Mucosa of gallbladder (tissue), 1 donor: ENCODE data around the gene SHH. TPM values are rescaled to one million over a fixed set of nuclear protein-coding genes. Genes with fewer than 3 reads are reported as not detected.
"Not testable (repeated sequence)": the region's sequence is repeated elsewhere in the genome, so short reads cannot be mapped to it uniquely, and the experiment has no call there.

ENCODE experiments used
- DNase-seq: peaks from one replicate; pipeline ENCODE4 v3.0.0-alpha.2; 2020; ENCODE audit warnings: low spot score
- total RNA-seq: library from RNA; stranded (reverse); gene quantifications from one replicate; pipeline ENCODE4 v1.2.1, GENCODE V29; 2021
- donor health status: DM: no; HTN: no; CAD: no.

Gene SHH
- total RNA-seq, 1 donor from 2014 or later, result 134 TPM

DNA sequence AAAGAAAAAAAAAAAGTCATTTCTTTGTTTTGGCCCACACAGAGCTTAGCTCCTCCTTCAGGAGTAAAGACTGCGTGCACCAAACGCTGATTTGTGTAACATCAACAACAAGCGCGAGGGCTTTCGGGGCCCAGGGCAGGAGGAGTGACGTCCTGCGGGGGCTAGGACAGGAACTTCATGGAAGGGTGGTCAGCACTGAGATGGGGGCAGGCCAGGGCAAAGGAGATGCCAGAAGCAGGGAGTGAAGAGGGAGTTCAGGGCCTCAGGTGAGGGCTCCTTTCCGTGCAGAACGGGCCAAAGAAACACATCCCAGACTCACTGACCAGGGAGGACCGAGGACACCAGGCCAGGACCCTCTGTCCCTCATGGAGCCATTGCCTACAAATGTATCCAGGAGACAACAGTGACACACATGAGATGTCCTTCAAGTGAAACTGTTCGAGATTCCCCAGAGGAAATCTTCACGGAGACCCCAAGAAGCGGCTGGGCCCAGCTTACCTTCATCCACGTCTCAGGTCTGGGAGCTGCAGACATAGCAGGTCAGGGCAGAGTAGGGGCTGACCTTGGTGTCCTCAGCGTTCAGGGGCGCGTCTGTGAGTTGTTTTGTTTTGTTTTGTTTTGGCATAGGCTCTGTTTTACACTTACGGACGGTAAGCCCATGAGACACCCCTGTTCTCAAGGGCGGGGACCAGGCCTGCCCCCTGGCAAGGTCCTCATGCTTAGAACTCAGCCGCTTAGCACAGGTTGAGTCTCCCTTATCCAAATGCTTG lies 30.4 kb upstream of the SHH start:
- no peak for DNase-seq

DNA sequence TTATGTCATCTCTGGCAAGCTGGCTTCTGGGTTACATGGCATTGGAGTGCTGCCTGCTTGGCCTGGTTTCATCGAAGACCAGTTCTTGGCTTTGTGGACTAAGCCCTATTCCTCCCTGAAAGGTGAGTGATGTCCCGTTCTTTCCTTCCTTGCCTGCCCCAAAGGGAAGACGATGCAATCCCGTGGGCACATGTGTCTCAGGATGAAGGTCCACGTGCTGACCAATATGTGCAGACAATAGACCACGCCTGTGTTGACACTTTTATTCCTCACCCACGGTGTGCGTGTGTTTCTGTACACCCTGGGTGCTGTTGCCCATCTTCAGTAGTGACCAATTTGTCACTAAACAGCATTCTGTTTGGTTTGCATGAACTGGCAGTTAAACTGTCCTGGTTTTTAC lies 28.6 kb upstream of the SHH start:
- DNase-seq, result no peak

DNA sequence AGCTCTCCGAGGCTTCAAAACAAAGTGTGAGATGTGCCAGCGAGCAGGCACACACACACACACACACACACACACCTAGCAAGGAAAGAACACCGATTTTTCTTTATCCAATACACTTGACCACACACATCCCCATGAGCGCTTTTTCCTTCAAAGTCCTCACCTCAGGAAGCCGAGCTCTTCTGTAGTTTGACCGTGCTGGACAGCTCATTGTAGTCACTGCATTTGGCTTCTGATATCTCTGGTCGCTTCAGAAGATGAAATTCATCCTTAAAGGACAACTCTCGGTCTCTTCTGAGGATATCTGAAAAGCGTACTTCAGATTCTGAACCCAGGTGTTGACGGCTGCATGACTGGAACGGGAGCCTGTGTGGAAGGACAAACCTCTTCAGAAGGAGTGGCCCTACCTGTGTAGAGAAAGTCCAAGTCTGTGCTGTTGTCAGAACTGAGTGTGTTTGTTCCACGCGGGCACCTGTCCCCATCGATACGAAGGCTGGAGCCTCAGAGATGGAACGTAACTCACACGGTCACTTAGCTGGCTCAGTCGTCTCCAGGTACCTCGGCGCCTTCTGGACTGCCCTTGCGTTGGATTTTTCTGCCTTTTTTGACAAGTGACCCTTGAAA lies 28.1 kb upstream of the SHH start:
- DNase-seq, result no peak

DNA sequence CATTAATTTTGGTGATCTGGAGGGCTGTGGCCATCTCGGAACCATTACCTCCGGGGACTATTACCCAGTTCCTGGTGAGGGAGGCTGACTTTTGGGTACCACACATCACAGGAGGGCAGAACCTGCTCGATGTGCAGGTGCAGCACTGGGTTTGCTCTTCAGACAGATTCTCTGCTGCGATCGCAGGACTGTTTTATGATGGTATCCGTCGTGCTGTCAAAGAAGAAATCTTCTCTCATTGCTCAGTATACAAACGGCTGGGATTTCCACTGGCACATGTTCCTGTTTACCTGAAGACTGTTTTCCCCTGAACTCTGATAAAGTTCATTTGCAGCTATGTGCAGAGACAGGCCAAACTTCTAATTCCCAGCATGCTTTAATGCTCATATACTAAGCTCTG lies 27.2 kb upstream of the SHH start:
- DNase-seq, result no peak

DNA sequence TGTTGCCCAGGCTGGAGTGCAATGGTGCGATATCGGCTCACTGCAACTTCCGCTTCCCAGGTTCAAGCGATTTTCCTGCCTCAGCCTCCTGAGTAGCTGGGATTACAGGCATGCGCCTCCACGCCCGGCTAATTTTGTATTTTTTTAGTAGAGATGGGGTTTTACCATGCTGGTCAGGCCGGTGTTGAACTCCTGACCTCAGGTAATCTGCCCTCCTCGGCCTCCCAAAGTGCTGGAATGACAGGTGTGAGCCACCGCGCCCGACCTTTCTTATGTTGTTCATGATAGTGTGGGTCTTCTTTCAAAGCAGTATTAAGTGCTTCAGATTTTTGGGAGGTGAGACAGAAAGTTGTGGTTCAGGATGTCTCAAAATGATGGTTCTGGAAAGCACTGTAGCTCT lies 26.0 kb upstream of the SHH start:
- not testable (repeated sequence) for DNase-seq

DNA sequence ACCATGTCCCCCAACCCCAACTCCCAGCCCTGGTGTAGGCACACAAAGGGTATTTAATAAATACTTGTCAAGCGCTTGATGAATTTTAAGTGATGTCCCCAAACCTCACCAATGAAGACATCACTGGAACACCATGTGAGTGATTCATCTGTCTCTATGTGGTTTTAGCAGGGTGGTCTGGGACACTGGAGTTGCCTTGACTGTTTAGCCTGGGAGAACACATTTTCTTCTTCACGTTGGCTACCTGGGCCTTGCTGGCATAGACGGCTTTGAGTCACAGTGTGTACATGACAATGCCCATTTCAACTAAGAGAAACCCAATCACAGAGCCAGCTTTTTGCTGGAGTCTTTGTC lies 24.8 kb upstream of the SHH start:
- no peak for DNase-seq

DNA sequence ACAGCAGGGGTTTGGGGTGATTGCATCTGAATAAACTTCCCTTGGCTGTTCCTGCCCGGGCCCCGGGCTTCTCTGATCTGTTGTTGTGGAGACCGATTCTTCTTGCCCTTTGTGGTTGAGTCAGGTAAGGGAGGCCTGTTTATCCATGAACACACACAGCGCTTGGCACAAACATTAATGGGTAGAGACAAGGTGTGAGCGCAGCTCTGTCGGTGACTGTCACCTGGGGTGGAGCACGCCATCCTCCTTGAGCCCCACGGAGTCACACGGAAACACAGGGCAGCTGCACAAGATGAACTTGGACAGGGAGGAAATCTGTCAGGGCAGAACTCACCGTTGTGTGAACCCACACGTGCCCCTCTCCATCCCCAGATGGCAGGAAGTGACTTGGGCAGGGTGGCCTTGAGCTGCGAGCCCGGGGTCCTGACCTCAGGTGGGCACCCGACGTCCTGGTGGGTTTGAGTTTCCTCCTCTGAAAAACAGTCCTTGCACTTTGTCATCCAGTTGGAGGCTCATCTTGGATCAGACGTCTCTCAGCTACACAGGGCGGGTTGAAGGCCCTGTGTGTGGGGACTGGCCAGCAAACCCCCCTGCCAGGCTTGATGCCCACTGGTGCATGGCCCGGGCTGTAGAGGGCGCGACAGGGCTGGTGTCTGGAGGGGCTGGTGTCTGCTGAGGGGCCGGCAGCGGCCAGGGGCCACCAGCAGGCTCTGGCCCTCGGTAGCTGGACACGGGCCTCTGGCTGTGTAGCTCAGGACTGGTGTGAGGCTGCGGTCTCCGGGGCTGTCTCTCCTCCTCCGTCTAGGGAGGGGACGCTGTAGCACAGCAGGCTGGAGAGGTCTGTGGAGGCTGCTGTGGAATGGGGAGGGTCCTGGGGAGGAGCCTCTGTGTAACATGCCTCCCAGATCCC lies 24.2 kb upstream of the SHH start:
- no peak for DNase-seq

DNA sequence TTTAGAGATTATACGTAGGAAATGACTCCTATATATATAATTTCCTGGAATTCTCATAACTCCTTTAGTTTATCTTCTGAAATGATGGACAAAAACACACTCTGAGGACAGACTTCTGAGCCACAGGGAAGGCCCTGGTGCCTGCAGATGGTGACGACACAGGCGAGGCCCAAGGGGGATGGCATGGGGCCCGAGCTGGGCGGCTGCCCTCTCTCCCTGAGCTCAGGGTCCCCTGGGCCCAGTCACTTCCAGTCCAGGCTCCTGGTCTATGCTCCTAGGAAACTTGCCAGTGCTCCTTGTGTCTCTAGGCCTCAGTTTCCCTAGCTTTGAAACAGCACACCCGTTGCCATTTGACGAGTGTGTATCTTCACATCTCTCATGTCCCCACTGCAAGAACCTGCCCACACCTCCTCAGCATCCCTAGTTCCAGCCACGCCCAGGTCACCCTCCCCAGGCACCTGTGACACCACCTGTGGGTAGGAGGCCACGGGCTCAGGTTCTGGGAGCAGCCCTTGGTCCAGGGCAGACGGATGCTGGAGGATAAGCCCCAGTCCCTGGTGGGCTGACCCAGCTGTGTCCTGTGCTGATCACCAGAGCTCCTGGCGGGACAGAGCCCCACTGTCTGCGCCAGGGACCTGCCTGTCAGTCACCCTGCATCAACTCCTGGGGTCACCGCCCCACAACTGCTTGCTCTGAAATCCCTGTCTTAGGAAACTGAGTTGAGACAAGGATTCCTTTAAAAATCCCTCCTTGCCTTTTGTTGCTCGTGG lies 23.4 kb upstream of the SHH start:
- no peak for DNase-seq

DNA sequence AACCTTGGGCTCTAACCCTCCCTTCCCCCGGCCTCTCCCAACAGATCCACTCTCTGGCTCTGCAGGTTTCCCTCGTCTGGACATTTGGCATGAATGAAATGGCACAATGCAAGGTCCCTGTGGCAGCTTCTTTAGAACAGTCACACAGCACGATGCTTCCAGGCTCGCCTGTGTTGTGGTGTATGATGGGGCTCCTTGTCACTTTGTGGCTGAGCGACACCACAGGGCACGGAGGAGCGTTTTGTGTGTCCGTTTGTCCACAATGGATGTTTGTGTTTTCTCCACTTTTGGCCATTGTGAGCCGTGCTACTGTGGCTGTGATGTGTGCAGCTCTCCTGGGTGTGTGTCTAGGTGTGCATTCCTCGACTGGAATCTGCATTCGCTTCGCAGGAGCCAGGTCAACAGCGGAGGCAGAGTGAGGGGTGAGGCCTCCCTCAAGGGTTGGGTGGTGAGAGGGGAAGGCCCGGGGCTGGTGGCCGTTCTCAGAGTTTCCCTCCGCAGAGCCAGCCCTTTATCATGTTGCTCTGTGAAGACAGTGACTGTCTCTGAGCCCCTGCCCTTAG lies 22.3 kb upstream of the SHH start:
- DNase-seq, result no peak

DNA sequence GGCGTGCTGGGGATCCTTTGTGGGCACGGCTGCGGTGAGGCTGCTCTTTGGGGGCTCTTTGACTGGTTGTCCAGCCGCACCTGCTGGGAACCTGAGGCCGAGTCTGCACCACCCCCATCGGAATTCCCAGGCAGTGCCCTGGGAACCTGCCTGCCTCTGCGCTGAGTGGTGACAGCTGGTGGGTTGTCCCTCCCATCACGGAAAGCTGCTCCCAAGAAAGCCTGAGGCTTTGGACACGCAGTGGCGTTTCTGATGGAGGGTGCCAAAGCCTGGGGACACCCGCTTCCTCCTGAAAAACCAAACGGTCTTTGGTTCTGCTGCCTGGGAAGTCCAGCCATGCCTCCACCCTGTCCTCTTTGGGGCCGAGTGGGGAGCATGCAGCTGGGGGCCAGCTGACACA lies 21.4 kb upstream of the SHH start:
- no peak for DNase-seq

DNA sequence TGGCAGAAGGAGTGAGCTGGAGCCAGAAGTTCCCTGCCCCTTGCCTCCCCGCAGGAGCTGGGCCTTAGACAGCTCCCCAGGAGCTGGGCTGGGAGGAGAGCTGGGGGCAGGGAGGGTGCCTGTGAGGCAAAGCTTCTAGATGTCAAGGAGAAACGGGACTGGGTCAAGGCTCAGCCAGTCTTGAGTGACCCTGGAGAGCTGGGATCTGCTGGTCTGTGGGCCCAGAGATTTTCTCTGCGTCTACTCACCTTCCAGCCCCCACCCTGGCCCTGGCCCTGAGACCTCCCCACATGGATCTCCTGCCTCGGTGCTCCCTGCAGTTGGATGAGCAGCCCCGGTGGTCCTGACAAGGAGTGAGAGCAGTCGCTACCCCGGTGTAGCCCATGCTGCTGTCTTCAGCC lies 20.3 kb upstream of the SHH start:
- no peak for DNase-seq

DNA sequence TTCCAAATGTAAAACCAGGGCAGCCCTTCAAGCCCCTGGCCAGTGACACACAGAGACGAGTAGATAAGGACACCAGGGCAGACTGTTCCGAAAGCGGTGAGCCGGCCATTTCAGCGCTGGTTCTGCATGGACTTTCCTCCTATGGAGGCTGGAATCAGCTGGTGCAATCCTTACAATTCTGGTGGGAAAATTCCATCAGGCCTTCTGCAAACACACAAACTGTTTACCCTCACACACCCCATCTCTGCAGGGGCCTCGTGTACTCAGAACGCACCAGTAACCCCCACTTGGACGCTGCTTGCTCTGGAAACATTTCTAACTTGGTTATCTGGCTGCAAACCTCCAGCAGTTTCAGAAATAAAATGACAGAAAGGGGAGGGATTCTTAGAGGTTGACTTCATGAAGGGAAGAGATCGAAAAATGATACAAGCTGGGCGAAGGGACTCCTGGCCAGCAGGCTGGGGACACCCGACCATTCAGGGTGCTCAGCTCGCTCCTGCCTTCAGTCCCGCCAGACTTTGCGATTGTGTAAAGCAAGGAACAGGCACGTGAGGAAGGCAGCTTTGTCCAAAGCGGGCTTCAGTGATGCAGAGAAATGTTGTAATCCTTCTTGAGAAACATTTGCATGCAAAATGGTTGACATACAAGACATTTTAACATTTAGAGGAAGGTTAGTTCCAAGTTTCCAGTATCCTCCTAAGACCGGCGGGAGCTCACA lies 19.7 kb upstream of the SHH start:
- no peak for DNase-seq

DNA sequence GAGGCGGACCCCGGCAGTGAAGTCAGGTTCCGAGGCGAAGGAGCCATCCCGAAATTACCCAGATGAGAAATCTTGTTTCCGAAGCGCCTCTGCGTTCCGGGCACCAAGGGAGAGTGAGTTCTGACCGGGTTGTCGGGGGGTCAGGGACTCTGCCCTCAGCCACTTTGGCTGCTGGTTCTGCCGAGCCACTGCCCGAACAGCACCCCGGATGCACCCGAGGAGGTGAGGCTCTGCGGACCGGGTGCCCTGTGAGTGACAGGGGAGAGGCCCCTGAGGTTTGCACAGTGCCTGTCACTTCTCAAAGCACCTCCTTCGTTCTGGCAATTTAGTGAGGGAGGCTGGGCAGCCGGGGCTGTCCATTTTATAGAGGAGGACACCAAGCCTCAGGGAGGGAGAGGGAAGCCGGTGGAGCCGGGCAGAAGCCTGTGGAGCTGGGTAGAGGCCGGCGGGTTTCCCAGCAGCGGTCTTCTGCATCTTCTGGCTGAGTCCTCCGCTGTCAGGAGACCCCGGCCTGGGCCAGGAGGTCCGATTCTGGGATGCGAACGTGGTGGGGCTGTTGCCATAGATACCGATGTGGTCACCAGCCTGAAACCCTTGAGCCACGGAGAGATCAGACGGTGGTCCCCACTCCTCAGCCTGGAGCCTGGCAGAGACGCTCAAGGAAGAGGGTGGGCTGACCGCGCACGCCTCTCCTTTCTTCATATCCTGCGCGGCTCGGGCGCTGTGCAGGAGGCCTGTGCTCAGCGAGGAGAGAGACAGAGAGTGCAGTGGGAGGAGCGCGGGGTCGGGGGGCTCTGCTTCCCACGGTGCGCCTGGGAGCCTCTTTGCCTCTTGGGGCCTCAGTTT lies 18.9 kb upstream of the SHH start:
- DNase-seq, result no peak

DNA sequence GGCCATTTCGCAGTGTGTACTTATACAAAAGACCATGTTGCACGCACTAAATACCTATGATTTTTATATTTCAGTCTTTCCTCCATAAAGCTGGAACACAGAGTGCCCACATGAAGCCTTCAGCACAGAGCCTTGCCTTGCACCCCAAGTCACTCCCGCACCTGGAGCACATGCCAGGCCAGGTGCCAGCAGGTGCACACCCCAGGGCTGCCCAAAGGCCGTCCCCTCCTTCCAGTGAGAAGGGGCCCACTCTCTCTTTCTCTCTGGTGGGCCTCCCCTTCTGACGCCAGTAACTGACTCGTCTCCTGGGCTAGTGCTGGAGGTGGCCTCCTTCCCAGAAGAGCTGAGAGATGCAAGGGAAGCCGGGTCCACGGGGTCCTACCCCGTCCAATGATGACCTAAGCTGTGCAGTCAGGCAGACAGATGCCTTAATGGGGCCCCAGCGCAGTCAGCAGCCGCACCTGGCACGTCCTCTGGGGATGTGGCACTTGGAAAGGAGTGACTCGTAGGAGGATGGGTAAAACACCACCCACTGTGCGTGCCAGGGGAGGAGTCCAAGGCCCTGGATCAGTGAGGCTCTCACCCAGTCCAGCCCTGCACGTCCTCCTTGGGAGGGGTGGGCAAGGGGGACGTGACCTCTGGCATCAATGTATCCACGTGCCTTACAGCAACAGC lies 17.7 kb upstream of the SHH start:
- no peak for DNase-seq

DNA sequence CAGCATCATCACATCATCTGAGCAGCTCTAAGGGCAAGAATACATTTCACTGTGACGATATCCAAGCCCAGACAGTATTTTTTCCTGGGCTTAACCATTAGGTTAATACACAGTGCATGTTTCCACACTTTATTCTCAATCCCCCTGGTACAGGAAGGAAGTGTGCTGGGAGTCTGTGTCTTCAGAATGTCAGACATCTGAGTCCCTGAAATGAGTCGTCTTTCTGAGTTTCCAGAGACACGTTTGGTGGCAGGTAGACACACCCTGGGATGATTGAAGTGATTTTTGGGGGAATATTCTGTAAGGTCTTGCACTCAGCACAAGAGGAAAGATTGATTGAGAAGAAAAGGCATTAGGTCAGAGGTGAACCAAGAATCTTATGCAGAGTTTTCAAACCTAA lies 13.1 kb upstream of the SHH start:
- DNase-seq, result no peak

DNA sequence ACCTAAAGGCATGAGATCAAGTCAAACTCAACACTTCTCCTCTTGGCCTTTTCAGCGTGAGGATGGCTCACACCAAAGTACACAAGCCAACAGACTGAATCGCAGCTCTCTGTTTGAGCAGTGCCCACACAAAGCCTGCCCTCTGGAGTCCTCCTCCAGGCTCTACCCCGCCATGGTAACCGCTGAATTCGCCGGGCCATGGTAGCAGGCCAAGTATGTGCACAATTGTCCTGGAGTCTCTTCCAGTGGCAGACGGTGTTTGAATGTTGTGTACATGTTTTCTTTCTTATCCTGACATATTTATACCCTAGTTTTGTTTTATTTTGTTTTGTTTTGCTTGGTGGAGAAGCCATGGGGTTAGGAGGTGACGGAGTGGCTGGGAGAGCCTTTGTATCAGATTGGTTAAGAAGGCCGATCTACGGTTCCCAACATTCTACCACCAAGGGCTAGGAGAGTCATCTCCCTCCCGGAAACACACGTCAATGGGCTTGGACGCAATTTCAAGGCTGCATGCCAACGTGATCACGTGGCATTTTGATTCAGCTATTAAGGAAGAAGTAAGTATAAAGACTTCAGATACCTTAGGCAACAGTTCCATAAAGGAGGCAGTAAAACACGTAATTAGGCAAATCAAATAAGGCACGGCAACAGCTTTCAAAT lies 12.1 kb upstream of the SHH start:
- DNase-seq, result peak; percentile 70

DNA sequence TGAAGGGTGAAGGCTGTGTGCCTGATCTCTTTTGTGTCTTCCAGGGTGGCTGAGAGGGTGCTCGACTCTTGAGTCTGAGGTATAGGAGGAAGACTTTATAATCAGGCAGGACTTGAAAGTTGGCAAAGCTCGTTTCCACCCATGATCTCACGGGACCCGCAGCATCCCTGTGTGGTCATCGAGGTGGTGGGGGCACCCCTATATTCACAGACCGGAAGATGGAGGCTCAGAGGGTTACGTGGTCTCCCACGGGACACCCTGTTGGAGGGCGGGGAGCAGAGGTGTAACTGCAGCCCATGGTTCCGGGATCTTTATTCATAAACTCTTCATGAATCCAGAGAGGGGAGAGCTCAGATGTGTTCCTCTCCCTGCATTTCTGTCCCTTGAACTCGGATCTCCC lies 9.6 kb upstream of the SHH start:
- DNase-seq, result no peak

DNA sequence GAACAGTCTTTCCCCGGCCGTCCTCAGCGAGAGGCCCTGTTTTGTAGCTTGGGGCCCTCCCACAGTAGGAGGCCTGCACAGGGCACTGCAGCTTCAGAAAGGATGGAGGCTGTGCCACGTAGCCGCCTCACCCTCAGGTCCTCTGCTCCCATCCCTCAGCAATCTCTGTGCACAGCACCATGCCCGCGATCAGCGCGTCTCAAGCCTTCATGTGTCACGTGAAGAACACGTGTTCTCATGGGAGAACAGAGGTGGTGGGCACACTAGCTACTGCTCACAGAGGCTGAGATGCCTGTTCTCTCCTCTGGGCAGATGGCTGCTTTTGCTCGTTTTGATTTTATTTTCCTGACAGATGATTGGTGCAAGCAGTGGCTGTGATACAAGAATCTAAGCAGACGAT lies 8.5 kb upstream of the SHH start:
- DNase-seq, result no peak

DNA sequence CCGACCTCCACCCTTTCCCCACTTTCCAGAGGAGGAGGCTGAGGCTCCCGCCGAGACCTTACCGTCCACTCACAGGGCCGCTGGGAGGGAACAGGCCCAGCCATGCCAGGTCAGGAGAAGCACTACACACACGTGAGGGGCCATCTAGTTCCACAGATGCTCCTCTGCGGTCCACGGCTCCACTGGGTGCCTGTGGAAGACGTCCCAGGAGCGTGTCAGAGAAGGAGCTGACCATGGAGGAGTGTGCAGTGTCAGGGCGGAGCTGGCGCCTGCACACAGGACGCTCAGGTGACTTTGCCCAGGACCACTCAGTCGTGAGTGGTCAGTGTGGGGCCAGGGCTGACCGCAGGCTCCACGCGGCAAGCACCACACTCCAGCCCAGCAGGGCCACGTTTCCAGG lies 8.0 kb upstream of the SHH start:
- no peak for DNase-seq
